ENCODE data around the gene DOCK7. TPM values are rescaled to one million over a fixed set of nuclear protein-coding genes. Genes with fewer than 3 reads are reported as not detected.

The DOCK7 gene
- total RNA-seq, 1 experiment from 2014 or later, result 43.6 TPM

GRCh38 chr1:62691062-62691844 is 3.1 kb upstream of the DOCK7 start:
- no peaks in the 10 kb centered on the region for H3K27me3 Mint-ChIP-seq (ENCODE audit: insufficient read depth, unreplicated experiment)
- CTCF ChIA-PET, result interaction anchor here (1.0 kb wide), 1 partner anchor 55 kb away, joined by 4 read pairs; no protein-coding TSS in a partner anchor
- H3K27ac Mint-ChIP-seq (ENCODE audit: unreplicated experiment), result peak overlapping the region; percentile 55
- H3K36me3 Mint-ChIP-seq (ENCODE audit: insufficient read depth, unreplicated experiment), result peaks cover 15% of the 10 kb centered on the region
- TF ChIP-seq, protein P1, sequence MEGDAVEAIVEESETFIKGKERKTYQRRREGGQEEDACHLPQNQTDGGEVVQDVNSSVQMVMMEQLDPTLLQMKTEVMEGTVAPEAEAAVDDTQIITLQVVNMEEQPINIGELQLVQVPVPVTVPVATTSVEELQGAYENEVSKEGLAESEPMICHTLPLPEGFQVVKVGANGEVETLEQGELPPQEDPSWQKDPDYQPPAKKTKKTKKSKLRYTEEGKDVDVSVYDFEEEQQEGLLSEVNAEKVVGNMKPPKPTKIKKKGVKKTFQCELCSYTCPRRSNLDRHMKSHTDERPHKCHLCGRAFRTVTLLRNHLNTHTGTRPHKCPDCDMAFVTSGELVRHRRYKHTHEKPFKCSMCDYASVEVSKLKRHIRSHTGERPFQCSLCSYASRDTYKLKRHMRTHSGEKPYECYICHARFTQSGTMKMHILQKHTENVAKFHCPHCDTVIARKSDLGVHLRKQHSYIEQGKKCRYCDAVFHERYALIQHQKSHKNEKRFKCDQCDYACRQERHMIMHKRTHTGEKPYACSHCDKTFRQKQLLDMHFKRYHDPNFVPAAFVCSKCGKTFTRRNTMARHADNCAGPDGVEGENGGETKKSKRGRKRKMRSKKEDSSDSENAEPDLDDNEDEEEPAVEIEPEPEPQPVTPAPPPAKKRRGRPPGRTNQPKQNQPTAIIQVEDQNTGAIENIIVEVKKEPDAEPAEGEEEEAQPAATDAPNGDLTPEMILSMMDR (IDR thresholded peaks at IDR 0.05; ENCODE audit: insufficient read depth in 1 of 2, low read depth in 1 of 2, low read length in 1 of 2, severe bottlenecking in 1 of 2, unreplicated experiment in 1 of 2), result no peak
- H3K9me3 Mint-ChIP-seq (ENCODE audit: unreplicated experiment), result no peaks in the 10 kb centered on the region
- no peaks in the 10 kb centered on the region for H3K9me3 ChIP-seq
- peaks cover 13% of the 10 kb centered on the region; the same call in 1 of the 2 replicates for H3K4me1 ChIP-seq
- no TSS peak for BruUV-seq (replicated peaks)
- H3K36me3 ChIP-seq (ENCODE audit: control insufficient read depth, insufficient read depth, low read length), result no peaks in the 10 kb centered on the region
- no peak for DNase-seq
- POLR2A ChIA-PET, result no interaction called here
- intact Hi-C loops (cut with micrococcal nuclease; ENCODE audit: unreplicated experiment), result loop anchor here (5.0 kb wide), 1 partner anchor 36 kb away; no protein-coding TSS in a partner anchor
- H3K4me1 Mint-ChIP-seq (ENCODE audit: low read depth, unreplicated experiment), result peaks cover 16% of the 10 kb centered on the region
- H3K4me3 Mint-ChIP-seq (ENCODE audit: unreplicated experiment), result peak overlapping the region; percentile 94
- peak overlapping the region; percentile 80 for H3K4me3 ChIP-seq (ENCODE audit: low read depth, low read length)
- H3K27me3 ChIP-seq (replicated peaks; ENCODE audit: control insufficient read depth, insufficient read depth, low read length), result no peaks in the 10 kb centered on the region

GRCh38 chr1:62689524-62689923 is 1.3 kb upstream of the DOCK7 start:
- H3K27ac Mint-ChIP-seq (ENCODE audit: unreplicated experiment), result peak overlapping the region; percentile 55
- BruUV-seq (replicated peaks), result TSS peak; percentile 25

GRCh38 chr1:62688687-62689085 is 500 bp upstream of the DOCK7 start:
- Mint-ChIP-seq H3K27ac (ENCODE audit: unreplicated experiment) (peak overlapping the region; percentile 85), H3K4me3 (ENCODE audit: unreplicated experiment) (peak overlapping the region; percentile 94), H3K36me3 (ENCODE audit: insufficient read depth, unreplicated experiment) (peaks cover 10% of the 10 kb centered on the region), H3K9me3 (ENCODE audit: unreplicated experiment) (no peaks in the 10 kb centered on the region), H3K27me3 (ENCODE audit: insufficient read depth, unreplicated experiment) (no peaks in the 10 kb centered on the region), H3K4me1 (ENCODE audit: low read depth, unreplicated experiment) (peaks cover 23% of the 10 kb centered on the region)
- Histone ChIP-seq H3K4me1 (peaks cover 13% of the 10 kb centered on the region; the same call in 1 of the 2 replicates), H3K4me3 (ENCODE audit: low read depth, low read length) (peak overlapping the region; percentile 80), H3K9me3 (no peaks in the 10 kb centered on the region), H3K36me3 (ENCODE audit: control insufficient read depth, insufficient read depth, low read length) (no peaks in the 10 kb centered on the region; the same call in 1 of the 2 replicates), H3K27me3 (replicated peaks; ENCODE audit: control insufficient read depth, insufficient read depth, low read length) (no peaks in the 10 kb centered on the region)
- CTCF ChIA-PET, result no interaction called here
- POLR2A ChIA-PET, result no interaction called here
- no peak for DNase-seq
- no TSS peak for BruUV-seq (replicated peaks)
- TF ChIP-seq, protein P1 (IDR thresholded peaks at IDR 0.05; ENCODE audit: insufficient read depth in 1 of 2, low read depth in 1 of 2, low read length in 1 of 2, severe bottlenecking in 1 of 2, unreplicated experiment in 1 of 2), result no peak
- intact Hi-C loops (cut with micrococcal nuclease; ENCODE audit: unreplicated experiment), result no loop called here

More at GRCh38 chr1:62689524-62689923, 1.3 kb upstream of the DOCK7 start:
- ChIA-PET CTCF (no interaction called here), POLR2A (no interaction called here)
- Histone ChIP-seq H3K27me3 (replicated peaks; ENCODE audit: control insufficient read depth, insufficient read depth, low read length) (no peaks in the 10 kb centered on the region), H3K36me3 (ENCODE audit: control insufficient read depth, insufficient read depth, low read length) (no peaks in the 10 kb centered on the region; the same call in 1 of the 2 replicates), H3K9me3 (no peaks in the 10 kb centered on the region), H3K4me1 (peaks cover 13% of the 10 kb centered on the region; the same call in 1 of the 2 replicates), H3K4me3 (ENCODE audit: low read depth, low read length) (peak overlapping the region; percentile 80)
- peak overlapping the region; percentile 94 for H3K4me3 Mint-ChIP-seq (ENCODE audit: unreplicated experiment)
- H3K27me3 Mint-ChIP-seq (ENCODE audit: insufficient read depth, unreplicated experiment), result no peaks in the 10 kb centered on the region
- TF ChIP-seq, protein P1 (IDR thresholded peaks at IDR 0.05; ENCODE audit: insufficient read depth in 1 of 2, low read depth in 1 of 2, low read length in 1 of 2, severe bottlenecking in 1 of 2, unreplicated experiment in 1 of 2), result no peak
- H3K9me3 Mint-ChIP-seq (ENCODE audit: unreplicated experiment), result no peaks in the 10 kb centered on the region
- peaks cover 23% of the 10 kb centered on the region for H3K4me1 Mint-ChIP-seq (ENCODE audit: low read depth, unreplicated experiment)
- DNase-seq, result no peak
- peaks cover 10% of the 10 kb centered on the region for H3K36me3 Mint-ChIP-seq (ENCODE audit: insufficient read depth, unreplicated experiment)
- intact Hi-C loops (cut with micrococcal nuclease; ENCODE audit: unreplicated experiment), result no loop called here
